HG02588 (cell line): ENCODE measurements around the gene BEX4.
"Not testable (repeated sequence)": the region's sequence is repeated elsewhere in the genome, so short reads cannot be mapped to it uniquely, and the experiment has no call there.

Experiments used
- ATAC-seq: cut with Tn5 transposase; IDR thresholded peaks from one replicate; pipeline ENCODE4 v1.9.1; 2021; ENCODE audit warnings: mild to moderate bottlenecking, moderate library complexity; ENCODE audit not compliant: unreplicated experiment

BEX4 gene, protein sequence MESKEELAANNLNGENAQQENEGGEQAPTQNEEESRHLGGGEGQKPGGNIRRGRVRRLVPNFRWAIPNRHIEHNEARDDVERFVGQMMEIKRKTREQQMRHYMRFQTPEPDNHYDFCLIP

DNA sequence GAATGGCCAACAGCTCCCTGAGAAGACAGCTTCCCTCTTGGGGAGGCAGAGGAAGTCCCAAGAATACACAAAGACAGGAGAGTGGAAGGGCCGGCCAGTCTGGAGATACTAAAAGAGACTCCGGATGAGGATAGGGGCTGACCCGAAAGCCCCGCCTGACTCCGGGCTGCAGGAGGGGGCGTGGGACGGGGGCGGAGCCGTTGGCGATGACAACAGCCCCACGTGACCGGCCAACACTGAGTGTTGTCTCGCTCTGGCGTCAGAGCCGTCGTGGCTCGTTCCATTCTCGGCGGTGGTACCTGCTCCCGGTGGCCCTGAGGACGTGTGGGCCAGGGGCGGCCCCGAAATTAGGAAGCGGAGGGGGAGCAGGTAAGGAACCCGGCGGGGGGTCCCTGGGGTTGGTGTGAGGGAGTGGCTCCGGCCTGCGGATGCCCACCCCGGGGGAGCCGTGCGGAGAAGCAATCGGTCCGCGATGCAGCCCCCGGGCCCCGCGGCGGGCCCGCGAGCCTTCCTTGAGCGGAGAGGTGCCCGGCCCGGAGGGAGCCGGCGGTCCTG lies at the start of gene BEX4:
BEX4 (plus strand) TSS at position 239 of the 555 bp plus-strand sequence. CDS start 1,046 bp downstream, outside the sequence.
- peak; percentile 91 for ATAC-seq

DNA sequence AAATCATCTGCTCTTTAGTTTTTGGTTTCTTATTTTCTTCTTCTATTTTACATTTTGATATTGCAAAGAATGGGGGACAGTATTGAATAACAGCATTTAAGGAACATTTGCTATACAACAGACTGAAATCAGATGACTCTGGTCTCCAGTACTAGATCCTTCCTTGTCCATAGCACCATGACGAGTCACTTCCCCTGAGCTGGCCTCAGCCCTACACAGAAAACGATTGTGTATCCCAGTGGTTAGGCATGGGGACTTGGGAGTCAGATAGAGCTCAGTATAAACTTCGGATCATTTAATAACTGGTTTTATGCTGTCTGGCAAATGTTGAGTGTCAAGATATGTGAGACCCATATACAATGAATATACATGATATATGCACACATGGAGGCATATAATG lies 44.7 kb upstream of the BEX4 start:
- ATAC-seq = no peak

DNA sequence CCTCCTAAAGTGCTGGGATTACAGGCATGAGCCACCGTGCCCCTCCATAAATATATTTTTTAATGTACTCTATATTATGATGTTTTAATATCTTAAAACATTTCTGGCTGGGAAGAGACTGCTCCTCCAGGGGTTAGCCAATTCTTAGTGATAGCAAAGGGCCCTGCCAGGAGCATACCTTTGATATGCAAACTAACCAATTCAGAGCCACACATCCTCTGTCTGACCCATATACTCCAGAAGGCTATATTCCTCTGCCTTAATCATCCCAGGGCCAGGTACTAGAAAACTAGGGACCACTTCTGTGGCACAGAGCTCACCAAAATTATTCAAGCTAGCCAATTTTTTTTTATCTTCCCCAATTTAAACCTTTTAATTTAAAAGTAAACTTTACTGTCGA lies 43.6 kb upstream of the BEX4 start:
- no peak for ATAC-seq

DNA sequence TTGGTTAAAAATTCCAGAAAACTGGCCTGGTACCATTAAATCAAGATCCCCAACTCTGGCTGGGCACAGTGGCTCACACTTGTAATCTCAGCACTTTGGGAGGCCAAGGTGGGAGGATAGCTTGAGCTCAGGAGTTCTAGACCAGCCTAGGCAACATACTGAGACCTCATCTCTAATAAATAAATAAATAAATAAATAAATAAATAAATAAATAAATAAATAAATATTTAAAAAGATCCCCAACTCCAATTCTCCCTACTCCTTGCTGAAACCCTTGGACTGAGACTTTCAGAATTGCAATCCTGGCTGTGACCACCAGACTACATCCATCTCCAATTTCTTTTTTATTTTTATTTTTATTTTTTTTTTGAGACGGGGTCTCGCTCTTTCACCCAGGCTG lies 39.7 kb upstream of the BEX4 start:
- ATAC-seq = not testable (repeated sequence)

DNA sequence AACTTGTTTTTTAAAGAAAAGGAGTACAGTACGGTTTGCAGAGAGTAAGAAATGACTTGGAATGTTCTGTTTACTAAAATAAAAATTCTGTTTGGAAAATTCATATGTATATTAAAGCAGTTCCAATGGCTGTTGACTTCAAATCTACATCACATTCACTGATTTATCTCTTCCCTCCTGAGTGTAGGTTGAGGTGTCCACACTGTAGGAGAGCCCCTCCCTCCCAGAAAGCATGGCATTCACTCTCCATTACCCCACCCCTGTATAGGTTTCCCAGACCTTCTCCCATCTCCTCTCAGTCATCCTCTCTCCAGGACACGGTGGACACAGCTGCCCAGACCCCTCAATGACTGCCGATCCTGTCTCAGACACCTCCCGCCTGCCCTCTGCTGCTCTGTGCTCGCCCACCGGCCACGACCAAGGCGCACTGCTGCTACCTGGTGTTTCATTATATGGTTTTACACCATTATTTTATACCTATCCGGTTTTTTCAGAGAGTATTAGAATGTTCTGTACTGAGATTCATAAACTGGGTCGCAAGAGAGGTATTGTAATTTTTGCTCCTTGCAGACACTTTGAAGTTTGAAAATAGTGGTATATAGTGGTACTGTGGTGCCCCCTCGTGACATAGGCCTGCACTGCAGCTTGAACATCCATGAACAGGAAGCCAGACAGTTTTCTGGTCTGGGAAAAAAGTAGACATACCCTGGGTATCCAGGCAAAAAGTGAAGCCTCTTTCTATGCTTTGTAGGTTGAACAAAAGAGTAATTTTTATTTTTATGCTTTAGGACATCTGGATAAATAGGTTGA lies 38.8 kb upstream of the BEX4 start:
- ATAC-seq = no peak

DNA sequence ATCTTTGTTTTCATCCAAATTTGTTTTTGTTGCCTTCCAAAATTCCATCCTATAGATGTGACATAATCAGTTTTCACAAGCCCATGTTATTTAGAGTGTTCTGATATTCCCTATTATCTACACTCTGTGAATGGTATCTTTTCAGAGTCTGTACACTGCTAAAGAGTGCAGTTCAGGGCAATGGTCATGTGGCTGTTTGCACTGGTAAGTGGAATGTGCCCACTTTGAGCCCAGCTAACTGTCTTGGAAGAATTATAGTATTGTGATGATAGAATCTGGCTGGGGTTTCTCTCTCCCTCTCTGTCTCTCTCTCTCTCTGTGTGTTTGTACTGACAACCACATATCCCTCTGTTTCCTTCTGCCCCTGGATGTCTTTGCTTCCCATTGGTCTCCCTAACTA lies 37.4 kb upstream of the BEX4 start:
- no peak for ATAC-seq

DNA sequence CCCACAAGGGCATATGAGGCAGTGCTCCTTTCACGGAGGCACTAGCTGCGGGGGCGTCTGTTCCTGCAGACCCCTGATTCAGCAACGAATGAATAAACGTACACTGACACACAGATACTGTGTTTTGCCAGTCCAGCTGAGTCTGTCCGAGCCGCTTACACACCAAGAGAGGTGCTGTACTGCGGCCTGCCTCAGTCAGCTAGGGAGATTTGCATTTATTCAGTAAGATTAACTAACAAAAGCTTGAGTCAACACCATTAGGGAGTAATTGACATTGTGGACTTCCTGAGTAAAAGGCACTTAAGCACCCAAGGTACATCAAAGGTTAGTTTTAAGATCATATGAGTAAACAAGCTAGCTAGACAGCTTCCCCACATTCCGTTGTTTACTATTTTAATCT lies 31.0 kb upstream of the BEX4 start:
- no peak for ATAC-seq

DNA sequence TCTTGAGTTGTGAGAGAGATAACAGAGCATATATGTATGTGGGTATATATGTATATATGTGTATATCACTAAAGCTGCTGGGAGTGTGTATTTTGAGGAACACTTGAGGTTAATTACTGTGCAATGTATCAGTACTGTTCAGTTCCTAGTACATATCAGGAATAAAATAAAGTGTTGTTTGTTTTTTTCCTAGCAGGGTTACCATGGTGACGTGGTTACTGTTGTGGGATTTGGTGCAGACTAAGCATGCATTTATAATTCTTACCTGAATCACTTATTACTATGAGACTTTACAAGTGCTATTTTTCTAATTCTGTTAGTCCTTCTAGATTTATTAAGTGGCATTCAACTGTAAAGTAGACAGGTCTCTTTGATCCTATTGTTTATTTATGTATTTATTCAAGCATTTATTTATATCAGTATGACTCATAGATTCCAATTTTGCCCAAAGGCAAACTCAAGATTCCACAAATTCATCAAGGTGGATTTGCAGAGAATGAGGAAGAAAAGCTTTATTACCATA lies 26.9 kb upstream of the BEX4 start:
- ATAC-seq = no peak

DNA sequence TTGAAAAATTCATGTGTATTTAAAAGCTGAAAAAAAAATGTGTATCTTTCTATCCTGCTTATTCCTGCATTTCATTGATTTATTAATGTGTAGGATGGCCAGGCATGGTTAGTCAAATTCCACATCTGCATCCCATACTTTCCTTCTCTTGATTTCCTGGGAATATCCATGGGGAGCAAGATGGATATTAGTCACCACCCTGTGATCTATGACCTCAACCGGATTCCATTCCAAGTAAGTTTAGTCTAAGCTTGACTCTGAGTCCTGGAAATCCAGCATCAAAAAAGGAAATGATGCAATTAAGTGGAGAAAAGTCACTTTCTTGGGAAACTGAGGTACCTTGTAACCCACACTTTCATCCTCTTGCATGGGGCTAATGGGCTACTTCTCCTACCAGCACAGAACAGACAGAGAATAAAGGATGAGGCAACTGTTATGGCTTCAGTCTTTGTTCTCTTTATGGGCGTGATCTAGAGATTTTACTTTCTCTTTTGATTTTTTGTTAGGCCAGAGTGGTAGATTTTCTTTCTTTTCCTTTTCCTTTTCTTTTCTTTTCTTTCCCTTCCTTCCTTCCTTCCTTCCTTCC lies 17.1 kb upstream of the BEX4 start:
- no peak for ATAC-seq

DNA sequence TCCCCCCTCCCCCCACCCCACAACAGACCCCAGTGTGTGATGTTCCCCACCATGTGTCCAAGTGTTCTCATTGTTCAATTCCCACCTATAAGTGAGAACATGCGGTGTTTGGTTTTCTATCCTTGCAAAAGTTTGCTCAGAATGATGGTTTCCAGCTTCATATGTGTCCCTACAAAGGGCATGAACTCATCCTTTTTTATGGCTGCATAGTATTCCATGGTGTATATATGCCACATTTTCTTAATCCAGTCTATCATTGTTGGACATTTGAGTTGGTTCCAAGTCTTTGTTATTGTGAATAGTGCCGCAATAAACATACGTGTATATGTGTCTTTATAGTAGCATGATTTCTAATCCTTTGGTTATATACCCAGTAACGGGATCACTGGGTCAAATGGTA lies 16.2 kb upstream of the BEX4 start:
- ATAC-seq = not testable (repeated sequence)

DNA sequence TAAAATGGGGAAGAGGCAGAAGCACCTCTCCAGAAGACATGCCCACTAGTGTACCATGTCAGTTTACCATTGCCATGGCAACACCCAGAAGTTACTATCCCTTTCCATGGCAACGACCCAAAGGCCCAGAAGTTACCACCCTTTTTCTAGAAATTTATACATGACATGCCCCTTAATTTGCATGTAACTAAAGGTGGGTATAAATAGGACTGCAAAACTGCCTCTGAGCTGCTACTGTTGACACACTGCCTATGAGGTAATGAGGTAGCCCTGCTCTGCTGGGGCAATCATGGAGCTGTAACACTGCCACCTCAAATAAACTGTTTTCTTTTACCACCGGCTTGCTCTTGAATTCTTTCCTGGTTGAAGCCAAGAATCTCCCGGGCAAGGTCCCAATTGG lies 13.9 kb upstream of the BEX4 start:
- ATAC-seq = no peak

DNA sequence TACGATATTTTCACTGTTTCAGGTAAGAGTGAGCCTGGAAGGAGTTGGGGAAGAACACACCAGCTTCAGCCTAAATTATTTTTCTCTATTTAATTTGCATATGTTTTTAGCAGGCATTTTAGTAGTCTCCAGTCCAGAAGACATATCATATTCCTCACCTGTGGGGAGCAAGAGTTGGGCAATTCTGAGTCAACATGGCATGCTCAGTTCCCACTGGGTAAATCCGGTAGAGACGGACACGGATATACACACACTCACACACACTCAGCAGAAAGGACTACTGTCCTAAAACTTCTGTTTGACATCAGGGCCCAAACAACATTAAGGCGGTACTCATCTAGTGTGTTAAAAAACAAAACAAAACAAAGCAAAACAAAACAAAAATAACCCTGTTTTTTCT lies 4.9 kb upstream of the BEX4 start:
- ATAC-seq = no peak

DNA sequence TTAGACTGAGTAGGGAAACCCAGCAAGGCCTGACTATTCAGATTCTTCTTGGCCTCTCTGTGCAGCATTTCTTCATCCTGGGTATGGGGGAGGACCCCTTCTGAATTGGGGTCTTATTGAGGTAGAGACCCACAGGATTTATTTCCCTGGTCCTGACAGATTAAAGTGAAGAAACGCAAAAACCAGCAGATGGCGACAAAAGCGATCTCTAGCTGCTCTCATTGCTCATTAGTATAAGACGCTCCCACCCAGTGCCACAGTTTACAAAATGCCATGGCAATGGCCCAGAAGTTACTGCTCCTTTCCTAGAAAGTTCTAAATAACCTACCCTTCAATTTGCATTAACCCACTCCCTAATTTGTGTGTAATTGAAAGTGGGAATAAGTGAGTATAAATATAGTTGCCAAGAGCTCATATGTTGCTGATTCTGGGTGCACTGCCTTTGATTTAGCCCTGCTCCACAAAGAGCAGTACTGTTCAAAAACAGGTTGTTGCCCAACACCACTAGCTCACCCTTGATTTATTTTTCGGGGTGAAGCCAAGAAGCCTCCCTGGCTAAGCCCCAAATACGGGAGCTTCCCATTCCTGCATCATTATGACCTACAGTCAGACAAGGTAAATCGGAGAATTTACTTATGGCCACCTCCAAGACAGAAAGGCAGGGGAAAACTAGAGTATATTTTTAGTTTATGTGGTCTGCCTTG lies 3.7 kb upstream of the BEX4 start:
- ATAC-seq = no peak

DNA sequence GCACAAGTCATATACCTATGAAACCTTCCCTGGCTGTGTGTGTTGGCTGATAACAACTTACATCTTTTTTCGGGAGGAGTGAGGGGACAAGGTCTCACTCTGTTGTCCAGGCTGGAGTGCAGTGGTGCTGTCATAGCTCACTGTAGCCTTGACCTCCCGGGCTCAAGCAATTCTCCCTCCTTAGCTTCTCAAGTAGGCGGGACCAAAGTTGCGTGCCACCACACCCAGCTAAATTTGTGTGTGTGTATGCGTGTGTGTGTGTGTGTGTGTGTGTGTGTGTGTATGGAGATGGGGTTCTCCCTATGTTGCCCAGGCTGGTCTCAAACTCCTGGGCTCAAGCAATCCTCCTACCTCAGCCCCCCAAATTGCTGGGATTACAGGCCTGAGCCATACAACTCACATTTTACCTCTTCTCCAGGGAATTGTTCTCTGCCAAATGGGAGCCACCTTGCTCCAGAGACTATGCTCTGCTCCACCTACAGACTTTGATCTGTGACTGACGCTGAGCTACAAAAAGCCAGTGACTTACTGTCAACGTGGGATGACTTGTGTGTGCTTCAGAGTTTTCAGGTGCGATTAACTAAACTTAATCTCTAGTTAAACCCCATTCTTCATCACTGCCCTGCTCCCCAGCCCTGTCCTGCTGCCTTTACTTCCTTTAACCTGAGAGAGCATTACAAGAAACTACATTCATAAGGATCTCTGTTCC lies 2.0 kb upstream of the BEX4 start:
- no peak for ATAC-seq

DNA sequence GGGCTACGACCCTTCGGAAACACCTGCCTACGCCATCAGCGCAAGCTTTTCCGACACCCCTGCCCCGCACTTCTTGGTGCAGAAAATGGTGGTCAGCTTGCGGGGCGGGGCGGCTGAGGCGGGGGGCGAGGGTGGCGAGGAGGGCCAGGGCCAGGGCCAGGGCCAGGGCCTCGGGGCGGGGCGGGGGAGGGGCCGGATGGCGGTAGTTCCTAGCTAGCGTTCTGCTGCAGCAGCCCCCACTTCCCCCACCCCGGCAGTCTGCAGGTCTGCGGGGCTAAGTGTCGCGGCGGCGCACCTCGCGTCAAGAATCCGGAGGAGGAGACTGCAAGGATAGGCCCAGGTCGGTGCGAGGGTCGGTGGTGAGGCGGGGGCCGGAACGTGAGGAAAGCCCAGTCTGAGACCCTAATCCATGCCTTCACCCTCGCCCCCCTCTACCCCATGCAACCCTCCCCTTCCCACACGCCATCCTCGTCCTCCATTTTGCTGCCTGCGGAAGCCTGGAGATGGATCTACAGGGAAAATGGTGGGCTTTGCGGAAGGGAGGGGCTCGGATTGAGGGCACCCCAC lies 600 bp downstream of the BEX4 start:
- ATAC-seq = peak; percentile 17

DNA sequence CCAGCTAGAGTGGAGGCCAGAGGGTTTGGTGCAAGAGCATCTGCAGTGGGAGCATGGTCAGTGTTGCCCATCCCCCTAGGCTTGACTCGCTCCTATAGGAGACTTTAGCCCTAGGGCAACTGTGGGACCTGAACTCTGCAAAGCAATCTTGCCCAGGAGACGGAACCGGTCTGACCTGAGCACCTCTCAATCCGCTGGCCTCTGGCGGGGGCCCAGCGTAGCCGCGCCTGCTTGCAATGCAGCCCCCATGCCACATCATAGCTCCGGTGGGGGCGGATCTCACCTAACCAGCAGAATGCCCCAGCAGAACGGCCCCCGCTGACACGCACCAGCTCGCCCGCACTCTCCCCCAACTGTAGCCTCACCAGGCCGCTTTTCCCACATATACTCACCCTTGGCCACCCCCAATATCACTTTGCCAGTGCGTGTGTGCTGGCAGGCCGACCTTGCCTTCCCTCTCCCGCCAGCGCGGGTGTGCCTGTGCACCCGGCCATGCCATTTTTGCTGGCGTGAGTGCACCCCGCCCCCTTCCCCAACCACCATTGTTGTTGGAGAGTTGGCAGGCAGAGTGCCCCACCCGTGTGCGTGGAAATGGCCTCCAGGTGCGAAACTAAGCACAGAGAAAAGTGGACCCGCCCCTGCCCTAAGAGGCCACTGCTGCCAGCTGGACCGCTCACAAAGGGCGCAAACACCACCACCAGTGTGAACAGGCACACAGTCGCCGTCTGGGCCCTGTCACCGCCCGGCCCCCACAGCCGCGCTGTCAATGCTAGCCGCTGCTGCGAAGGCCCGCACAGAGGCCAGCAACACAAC lies 5.8 kb downstream of the BEX4 start:
- no peak for ATAC-seq

DNA sequence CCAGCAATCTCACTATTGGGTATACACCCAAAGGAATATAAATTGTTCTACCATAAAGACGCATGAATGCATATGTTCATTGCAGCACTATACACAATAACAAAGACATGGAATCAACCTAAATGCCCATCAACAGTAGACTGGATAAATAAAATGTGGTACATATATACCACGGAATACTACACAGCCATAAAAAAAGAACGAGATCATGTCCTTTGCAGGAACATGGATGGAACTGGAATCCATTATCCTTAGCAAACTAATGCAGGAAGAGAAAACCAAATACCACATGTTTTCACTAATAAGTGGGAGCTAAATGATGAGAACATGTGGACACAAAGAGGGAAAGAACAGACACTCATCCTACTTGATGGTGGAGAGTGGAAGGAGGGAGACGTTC lies 11.0 kb downstream of the BEX4 start:
- ATAC-seq = not testable (repeated sequence)

DNA sequence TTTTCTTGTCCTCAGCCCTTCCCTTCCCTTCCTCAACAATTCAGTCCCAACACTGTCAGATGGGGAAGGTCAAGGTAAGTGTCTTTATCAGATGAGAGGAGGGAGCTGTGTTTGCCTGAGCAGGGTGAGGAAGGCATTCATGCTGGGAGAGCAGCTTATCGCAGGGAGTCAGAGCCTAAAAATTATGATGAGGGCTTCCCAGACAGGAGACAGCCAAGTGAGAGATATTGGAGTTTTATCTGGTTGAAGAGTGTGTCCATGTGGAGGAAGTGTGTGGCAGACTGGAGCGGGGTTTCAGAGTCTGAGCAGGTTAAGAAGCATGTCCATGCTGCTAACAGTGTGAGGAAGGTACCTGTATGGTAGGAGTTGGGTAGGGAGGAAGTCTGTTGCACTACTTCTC lies 18.4 kb downstream of the BEX4 start:
- no peak for ATAC-seq

DNA sequence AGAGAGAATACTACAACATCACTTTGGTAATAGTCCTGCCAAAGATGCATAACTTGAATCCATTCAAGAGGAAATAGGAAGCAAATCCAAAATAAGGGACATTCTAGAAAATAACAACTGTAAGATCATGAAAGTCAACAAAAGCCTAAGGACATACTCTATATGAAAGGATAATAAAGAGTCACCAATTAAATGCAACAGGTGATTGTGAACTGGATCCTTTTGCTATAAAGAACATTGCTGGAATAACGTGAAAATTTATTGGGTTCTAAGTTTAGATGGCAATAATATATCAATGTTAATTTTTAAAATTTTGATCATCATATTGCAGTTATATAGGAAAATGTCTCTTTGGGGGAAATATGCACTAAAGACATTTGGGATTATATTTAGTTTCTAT lies 20.0 kb downstream of the BEX4 start:
- ATAC-seq = no peak
